H9 (cell line): ENCODE data around the gene MAD1L1. TPM values are rescaled to one million over a fixed set of nuclear protein-coding genes. Genes with fewer than 3 reads are reported as not detected.

Experiments
- DNase-seq: peaks from one replicate; pipeline ENCODE4 v3.0.0-alpha.2; 2017
- H2AFZ ChIP-seq: one replicate; pipeline ENCODE4 v1.6.1; 2013; ENCODE audit warnings: mild to moderate bottlenecking, low read length, control low read depth, moderate library complexity
- H2AK5ac ChIP-seq: 2 replicates; pipeline ENCODE4 v1.6.1; 2013; ENCODE audit warnings: low read length, control low read depth, mixed read lengths; ENCODE audit not compliant: insufficient read length
- H2BK120ac ChIP-seq: one replicate; pipeline ENCODE4 v1.6.1; 2013; ENCODE audit warnings: low read depth, mild to moderate bottlenecking, low read length, control low read depth, inconsistent platforms; ENCODE audit not compliant: poor library complexity, severe bottlenecking
- H2BK12ac ChIP-seq: 2 replicates; pipeline ENCODE4 v1.6.1; 2013; ENCODE audit warnings: low read length, control low read depth, mixed read lengths, low read depth; ENCODE audit not compliant: insufficient read length
- H2BK15ac ChIP-seq: 2 replicates; pipeline ENCODE4 v1.6.1; 2013; ENCODE audit warnings: low read depth, low read length, control low read depth
- H2BK20ac ChIP-seq: one replicate; pipeline ENCODE4 v1.6.1; 2013; ENCODE audit warnings: low read depth, mild to moderate bottlenecking, low read length, control low read depth, inconsistent platforms; ENCODE audit not compliant: poor library complexity, severe bottlenecking
- H2BK5ac ChIP-seq: 2 replicates; pipeline ENCODE4 v1.6.1; 2013; ENCODE audit warnings: low read length, control low read depth, mixed read lengths; ENCODE audit not compliant: insufficient read length
- H3K14ac ChIP-seq: 2 replicates; pipeline ENCODE4 v1.6.1; 2013; ENCODE audit warnings: low read length, control low read depth; ENCODE audit not compliant: insufficient read depth
- H3K18ac ChIP-seq: 2 replicates; pipeline ENCODE4 v1.6.1; 2013; ENCODE audit warnings: low read depth, mild to moderate bottlenecking, mixed read lengths, low read length, control low read depth; ENCODE audit not compliant: insufficient read length
- H3K23ac ChIP-seq: 2 replicates; pipeline ENCODE4 v1.6.1; 2013; ENCODE audit warnings: low read length, control low read depth, mixed read lengths, low read depth; ENCODE audit not compliant: insufficient read length
- H3K23me2 ChIP-seq: 2 replicates; pipeline ENCODE4 v1.6.1; 2013; ENCODE audit warnings: low read depth, mild to moderate bottlenecking, mixed read lengths, low read length, control low read depth; ENCODE audit not compliant: insufficient read length, poor library complexity, severe bottlenecking
- H3K27ac ChIP-seq: 2 replicates; pipeline ENCODE4 v1.5.1; 2013; ENCODE audit warnings: low read length, control low read depth, mixed read lengths, low read depth; ENCODE audit not compliant: insufficient read length
- H3K27me3 ChIP-seq: 2 replicates; pipeline ENCODE4 v1.6.1; 2013; ENCODE audit warnings: low read length, control low read depth, inconsistent platforms; ENCODE audit not compliant: insufficient read depth
- H3K4ac ChIP-seq: 2 replicates; pipeline ENCODE4 v1.6.1; 2013; ENCODE audit warnings: low read depth, mild to moderate bottlenecking, control low read depth, inconsistent platforms, low read length, moderate library complexity
- H3K4me1 ChIP-seq: 2 replicates; pipeline ENCODE4 v1.6.1; 2013; ENCODE audit warnings: low read length, control low read depth, inconsistent platforms; ENCODE audit not compliant: insufficient read depth
- H3K4me2 ChIP-seq: 2 replicates; pipeline ENCODE4 v1.6.1; 2013; ENCODE audit warnings: low read length, control low read depth, mixed read lengths; ENCODE audit not compliant: insufficient read length, insufficient read depth
- H3K56ac ChIP-seq: 2 replicates; pipeline ENCODE4 v1.6.1; 2013; ENCODE audit warnings: low read depth, mild to moderate bottlenecking, mixed read lengths, low read length, control low read depth; ENCODE audit not compliant: insufficient read length
- H3K79me1 ChIP-seq: 2 replicates; pipeline ENCODE4 v1.6.1; 2013; ENCODE audit warnings: low read depth, mild to moderate bottlenecking, moderate library complexity, low read length, control low read depth, inconsistent platforms; ENCODE audit not compliant: insufficient read depth, poor library complexity, severe bottlenecking
- H3K79me2 ChIP-seq: 2 replicates; pipeline ENCODE4 v1.6.1; 2013; ENCODE audit warnings: low read length, control low read depth, inconsistent platforms; ENCODE audit not compliant: insufficient read depth
- H3K9ac ChIP-seq: 2 replicates; pipeline ENCODE4 v1.6.1; 2013; ENCODE audit warnings: low read length, control low read depth, mixed read lengths; ENCODE audit not compliant: insufficient read length; ENCODE audit errors: extremely low read depth
- H3K9me3 ChIP-seq: one replicate; pipeline ENCODE4 v1.6.1; 2013; ENCODE audit warnings: low read depth, low read length, inconsistent platforms; ENCODE audit not compliant: control insufficient read depth
- H3T11ph ChIP-seq: one replicate; pipeline ENCODE4 v1.6.1; 2013; ENCODE audit warnings: mild to moderate bottlenecking, low read length, control low read depth, inconsistent platforms
- H4K20me1 ChIP-seq: one replicate; pipeline ENCODE4 v1.6.1; 2013; ENCODE audit not compliant: control insufficient read depth, insufficient read length, insufficient read depth
- H4K5ac ChIP-seq: 2 replicates; pipeline ENCODE4 v1.6.1; 2013; ENCODE audit warnings: low read depth, mild to moderate bottlenecking, mixed read lengths, low read length, control low read depth; ENCODE audit not compliant: insufficient read length
- H4K8ac ChIP-seq: replicated peaks from 2 replicates; pipeline ENCODE4 v1.6.1; 2013; ENCODE audit warnings: low read length, control low read depth, mixed read lengths, low read depth; ENCODE audit not compliant: insufficient read length
- H4K91ac ChIP-seq: 2 replicates; pipeline ENCODE4 v1.6.1; 2013; ENCODE audit warnings: low read depth, mild to moderate bottlenecking, moderate library complexity, mixed read lengths, low read length, control low read depth; ENCODE audit not compliant: insufficient read length
- H3K27ac Mint-ChIP-seq, 3 experiments: 2 replicates in 2 of 3; 3 replicates in 1 of 3; pipeline ENCODE4 v1.8.0; 2020 to 2021; ENCODE audit warnings: mixed read lengths in 3 of 3, mild to moderate bottlenecking in 1 of 3, moderate library complexity in 1 of 3
- H3K27me3 Mint-ChIP-seq: 2 replicates; pipeline ENCODE4 v1.8.0; 2021; ENCODE audit warnings: low read depth, mild to moderate bottlenecking, moderate library complexity, mixed read lengths
- H3K36me3 Mint-ChIP-seq, 3 experiments: 2 replicates in 2 of 3; 3 replicates in 1 of 3; pipeline ENCODE4 v1.8.0; 2020 to 2021; ENCODE audit warnings: low read depth in 3 of 3, mixed read lengths in 3 of 3; ENCODE audit not compliant: insufficient read depth in 1 of 3
- H3K4me1 Mint-ChIP-seq, 2 experiments: 2 replicates each; pipeline ENCODE4 v1.8.0; 2020; ENCODE audit warnings: mixed read lengths in 2 of 2
- H3K4me3 Mint-ChIP-seq, 2 experiments: 2 replicates in 1 of 2; 3 replicates in 1 of 2; pipeline ENCODE4 v1.8.0; 2020 to 2021; ENCODE audit warnings: mild to moderate bottlenecking in 2 of 2, mixed read lengths in 2 of 2, moderate library complexity in 1 of 2
- H3K9me3 Mint-ChIP-seq, 2 experiments: 2 replicates in 1 of 2; 3 replicates in 1 of 2; pipeline ENCODE4 v1.8.0; 2020; ENCODE audit warnings: mild to moderate bottlenecking in 2 of 2, mixed read lengths in 2 of 2, moderate library complexity in 1 of 2
- WGBS: extraction: QIAGEN DNeasy Blood & Tissue Kit; methylation state at CpG from one replicate; pipeline ENCODE4 v1.1.7; 2013; ENCODE audit warnings: missing lambda C conversion rate, low lambda C conversion rate, mixed read lengths; ENCODE audit not compliant: insufficient read length; ENCODE audit errors: extremely low coverage; 5-methylcytosine and 5-hydroxymethylcytosine counted together
- total RNA-seq: library from RNA; stranded (reverse); gene quantifications from 2 replicates; pipeline ENCODE4 v1.2.1, GENCODE V29; 2021
- TF ChIP-seq, protein P1 (sequence below): fragments of 200-600 bp; sonication (generic); conservative IDR thresholded peaks from 3 replicates; pipeline ENCODE4 v1.8.0; 2021; ENCODE audit warnings: antibody characterized with exemption, mild to moderate bottlenecking

MAD1L1 gene
- total RNA-seq, 1 experiment from 2014 or later, result 39.0 TPM

DNA sequence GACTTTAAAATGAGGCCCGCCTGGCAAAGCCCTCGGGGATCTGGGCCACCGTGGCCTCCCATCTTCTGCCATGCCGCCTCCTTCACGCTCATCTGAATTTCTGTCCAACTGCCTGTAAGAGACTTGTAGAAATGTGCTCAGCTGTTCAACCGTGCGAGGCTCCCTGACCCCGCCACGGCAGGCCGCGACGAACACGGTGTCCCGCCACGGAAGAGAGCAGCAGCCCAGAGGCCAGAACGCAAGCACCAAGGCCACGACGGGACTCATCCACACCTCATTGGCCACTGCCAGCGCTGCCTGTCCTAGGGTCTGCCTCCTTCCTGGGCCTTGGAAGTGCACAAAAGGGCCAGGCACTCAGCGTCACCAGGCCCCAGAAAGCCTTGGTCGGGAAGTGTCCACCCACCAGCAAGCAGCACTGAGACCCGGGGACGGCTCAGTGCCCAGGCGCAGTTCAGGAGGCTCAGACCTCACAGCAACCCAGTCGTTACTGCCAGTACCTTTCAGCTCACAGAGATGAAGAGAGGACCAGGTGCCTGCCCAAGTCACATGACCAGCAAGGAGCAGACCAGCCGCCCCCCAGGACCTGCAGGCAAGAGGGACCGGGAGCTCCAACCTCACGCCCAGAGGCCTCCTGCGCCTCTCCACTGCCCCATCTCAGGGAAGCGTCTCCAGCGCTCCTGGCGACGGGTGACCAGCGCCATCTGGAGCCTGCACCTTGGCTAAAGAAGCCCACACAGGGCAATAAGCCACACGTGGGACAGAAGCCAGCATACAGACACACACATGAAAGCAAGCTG, 85.9 kb downstream of the MAD1L1 start:
- H3K9me3 ChIP-seq, result no peaks in the 10 kb centered on the region
- H3K9ac ChIP-seq, result no peak overlapping the region
- TF ChIP-seq, protein P1, sequence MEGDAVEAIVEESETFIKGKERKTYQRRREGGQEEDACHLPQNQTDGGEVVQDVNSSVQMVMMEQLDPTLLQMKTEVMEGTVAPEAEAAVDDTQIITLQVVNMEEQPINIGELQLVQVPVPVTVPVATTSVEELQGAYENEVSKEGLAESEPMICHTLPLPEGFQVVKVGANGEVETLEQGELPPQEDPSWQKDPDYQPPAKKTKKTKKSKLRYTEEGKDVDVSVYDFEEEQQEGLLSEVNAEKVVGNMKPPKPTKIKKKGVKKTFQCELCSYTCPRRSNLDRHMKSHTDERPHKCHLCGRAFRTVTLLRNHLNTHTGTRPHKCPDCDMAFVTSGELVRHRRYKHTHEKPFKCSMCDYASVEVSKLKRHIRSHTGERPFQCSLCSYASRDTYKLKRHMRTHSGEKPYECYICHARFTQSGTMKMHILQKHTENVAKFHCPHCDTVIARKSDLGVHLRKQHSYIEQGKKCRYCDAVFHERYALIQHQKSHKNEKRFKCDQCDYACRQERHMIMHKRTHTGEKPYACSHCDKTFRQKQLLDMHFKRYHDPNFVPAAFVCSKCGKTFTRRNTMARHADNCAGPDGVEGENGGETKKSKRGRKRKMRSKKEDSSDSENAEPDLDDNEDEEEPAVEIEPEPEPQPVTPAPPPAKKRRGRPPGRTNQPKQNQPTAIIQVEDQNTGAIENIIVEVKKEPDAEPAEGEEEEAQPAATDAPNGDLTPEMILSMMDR, result 0 out of 3 replicates have a peak, but pooled peaks have one; percentile 19
- Mint-ChIP-seq H3K4me1 (peaks cover 7 to 13% of the 10 kb centered on the region in 2 experiments), H3K36me3 (peaks cover 16 to 36% (median 35%) of the 10 kb centered on the region in 3 experiments; a peak in 6 of 7 replicates), H3K27ac (peak overlapping the region in 2 of 3 experiments; percentile 62 to 67; a peak in 3 of 7 replicates), H3K4me3 (no peak overlapping the region), H3K27me3 (no peaks in the 10 kb centered on the region), H3K9me3 (no peaks in the 10 kb centered on the region)
- no peak overlapping the region for H3K56ac ChIP-seq
- no peak overlapping the region for H2BK15ac ChIP-seq
- H4K91ac ChIP-seq, result no peak overlapping the region
- no peak overlapping the region for H4K5ac ChIP-seq
- H3K79me1 ChIP-seq, result no peaks in the 10 kb centered on the region
- H3K4ac ChIP-seq, result no peak overlapping the region
- H2BK12ac ChIP-seq, result no peak overlapping the region
- H3K4me2 ChIP-seq, result no peak overlapping the region
- no peak overlapping the region for H3K18ac ChIP-seq
- no peaks in the 10 kb centered on the region for H3K79me2 ChIP-seq
- no peak overlapping the region for H2AK5ac ChIP-seq
- H3K27ac ChIP-seq, result no peak overlapping the region
- H4K8ac ChIP-seq, result no peak overlapping the region
- H2BK120ac ChIP-seq, result no peak overlapping the region
- no peak overlapping the region; the same call in 1 of the 2 replicates for H3K14ac ChIP-seq
- no peak overlapping the region for H2BK20ac ChIP-seq
- H3T11ph ChIP-seq, result no peak overlapping the region
- H4K20me1 ChIP-seq, result no peaks in the 10 kb centered on the region
- H3K23ac ChIP-seq, result no peak overlapping the region
- no CpG with 5 or more reads among the region's 35 CpGs for WGBS
- H3K23me2 ChIP-seq, result no peaks in the 10 kb centered on the region
- H3K4me1 ChIP-seq, result no peaks in the 10 kb centered on the region
- DNase-seq, result no peak
- no peaks in the 10 kb centered on the region for H3K27me3 ChIP-seq
- H2AFZ ChIP-seq, result no peak overlapping the region
- no peak overlapping the region for H2BK5ac ChIP-seq
